Measurements from ENCODE around the gene FGD2.

Gene FGD2

DNA sequence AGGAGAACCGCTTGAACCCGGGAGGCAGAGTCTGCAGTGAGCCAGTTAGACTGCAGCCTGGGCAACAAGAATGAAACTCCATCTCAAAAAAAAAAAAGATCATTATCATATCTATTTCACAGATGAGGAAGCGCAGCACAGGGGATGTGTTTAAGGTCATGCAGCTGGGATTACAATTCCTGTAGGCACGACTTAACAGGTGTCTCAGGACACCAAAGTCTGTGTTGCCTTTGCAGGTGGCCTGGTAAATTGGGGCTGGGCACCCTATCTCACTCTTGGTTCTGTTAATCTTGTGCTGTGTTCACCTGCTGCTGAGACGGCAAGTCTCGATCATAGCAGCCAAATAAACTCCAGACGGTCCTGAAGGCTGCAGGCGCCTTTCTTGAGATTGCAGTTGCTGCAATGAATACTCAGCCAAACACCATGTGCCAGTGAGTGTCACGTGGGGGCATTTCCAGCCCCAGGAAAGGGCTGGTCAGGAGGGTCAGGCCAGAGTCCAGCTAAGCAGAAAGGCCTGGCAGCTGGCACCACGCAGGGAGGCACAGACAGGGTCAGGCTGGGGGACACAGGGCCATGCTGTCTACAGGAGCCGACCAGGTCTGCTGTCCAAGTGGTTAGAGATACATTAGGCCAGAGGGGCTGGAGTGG, 55.8 kb downstream of the FGD2 start:
- no peak for DNase-seq

DNA sequence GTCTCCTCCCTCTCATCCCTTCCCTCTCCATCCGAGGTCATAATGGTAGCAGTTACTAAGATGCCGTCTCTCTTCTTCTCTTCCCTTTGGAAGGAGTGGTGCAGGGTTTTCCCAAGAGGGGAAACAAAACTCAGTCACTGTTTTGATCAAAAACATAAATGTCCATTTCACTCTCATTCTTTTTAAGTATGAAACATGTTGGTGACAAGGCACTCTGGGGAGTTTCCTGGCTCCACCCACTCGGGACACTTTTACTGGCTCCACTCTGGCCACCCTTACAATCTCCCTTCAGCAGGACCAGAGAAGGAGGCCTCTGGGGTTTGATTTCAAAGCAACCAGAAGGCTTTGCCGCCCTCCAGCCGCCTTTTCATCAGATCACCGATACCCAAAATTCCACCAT, 57.0 kb downstream of the FGD2 start:
- DNase-seq = no peak

- no peak for DNase-seq
Observed at GRCh38 chr6:37068356-37069270, 63.2 kb downstream of the FGD2 start.

DNA sequence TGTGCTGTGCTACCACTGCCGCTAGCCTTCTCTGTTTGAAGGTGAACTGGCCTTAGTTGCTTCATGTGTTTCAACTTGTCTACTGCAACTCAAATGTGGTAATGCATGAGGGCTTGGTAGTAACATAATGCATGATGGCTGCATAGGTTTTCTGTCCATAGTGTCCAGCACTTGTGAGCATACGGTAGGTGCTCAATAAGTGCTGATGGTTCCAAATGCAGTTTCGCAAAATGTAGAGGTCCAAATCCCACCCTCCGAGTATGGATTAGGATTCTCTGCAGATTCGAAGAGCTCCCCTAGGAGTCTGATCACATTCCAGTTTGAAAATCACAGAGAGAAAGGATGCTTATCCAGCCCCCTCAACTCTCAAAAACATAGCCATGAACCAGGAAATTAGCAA, 64.2 kb downstream of the FGD2 start:
- no peak for DNase-seq

DNA sequence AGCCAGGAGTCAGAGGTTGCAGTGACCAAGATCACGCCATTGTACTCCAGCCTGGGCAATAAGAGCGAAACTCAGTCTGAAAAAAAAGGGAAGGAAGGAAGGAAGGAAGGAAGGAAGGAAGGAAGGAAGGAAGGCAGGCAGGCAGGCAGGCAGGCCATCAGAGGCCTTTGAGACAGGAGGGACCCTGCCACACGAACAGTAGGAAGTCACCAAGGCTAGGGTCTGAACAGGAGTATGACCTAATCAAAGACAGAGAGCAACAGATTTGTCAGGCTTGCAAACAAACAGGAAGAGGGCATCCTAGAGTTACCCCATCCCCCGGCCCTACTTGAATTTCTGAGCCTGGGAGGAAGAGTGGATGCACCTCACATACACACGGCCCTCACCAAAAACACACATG, 67.1 kb downstream of the FGD2 start:
- DNase-seq = no peak

GRCh38 chr6:37074053-37074827, 68.8 kb downstream of the FGD2 start:
- no peak for DNase-seq

DNA sequence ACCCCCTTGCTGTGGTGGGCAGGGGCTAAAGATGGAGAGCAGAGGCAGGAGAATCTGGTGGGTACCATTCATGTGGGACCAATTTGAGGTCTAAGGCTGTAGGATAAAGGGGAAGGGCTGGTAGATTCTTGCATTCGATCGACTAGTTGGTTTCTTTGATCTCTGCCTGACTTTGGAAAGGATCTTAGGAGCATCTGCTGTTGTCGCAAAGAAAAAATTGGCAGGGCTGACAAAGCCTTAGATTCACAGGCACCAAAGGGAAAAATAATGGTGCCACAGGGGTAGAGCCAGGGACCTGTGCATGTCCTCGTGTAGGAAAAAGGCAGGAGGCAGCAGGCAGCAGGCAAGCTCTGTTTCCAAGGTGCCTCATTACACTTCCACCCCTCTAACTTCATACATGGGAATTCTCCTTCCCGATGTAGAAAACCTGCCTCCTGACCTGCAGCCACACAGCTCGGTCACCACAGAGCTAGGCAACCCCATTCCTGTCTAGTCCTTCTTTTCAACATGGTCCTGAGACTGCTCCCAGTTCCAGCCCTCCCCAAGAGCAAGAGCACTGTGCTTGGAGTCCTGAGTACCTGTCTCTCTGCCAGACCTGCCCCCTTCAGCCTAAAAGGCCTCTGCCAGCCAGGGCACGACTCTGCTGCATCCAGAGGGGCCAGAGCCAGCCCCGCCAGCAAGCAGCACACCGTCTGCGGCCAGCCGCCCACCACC, 71.9 kb downstream of the FGD2 start:
- DNase-seq = no peak

DNA sequence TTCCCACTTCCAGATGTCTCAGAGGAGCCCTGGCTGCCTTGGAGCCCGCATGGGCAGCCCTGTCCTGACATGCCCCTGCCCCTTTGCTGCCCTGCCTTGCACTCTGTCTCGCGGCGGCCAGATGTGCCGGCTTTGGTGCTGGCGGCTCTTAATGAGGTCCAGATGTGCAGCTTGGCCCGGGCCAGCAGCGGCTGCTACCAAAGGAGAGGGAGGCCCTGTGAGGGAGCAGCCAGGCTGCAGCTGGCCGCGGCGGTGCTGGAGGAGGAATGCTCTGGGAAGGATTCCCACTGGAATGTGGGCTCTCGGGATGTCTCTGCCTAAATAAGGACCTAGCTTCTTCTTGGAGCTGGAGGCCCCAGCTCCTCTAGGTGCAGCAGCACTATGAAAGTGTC, 72.4 kb downstream of the FGD2 start:
- DNase-seq = no peak
